ENCODE data around the gene MSANTD1.
A peak's percentile ranks its signal among the peaks of the same experiment; 100 is the strongest.
"Not testable (repeated sequence)": the region's sequence is repeated elsewhere in the genome, so short reads cannot be mapped to it uniquely, and the experiment has no call there.

Gene MSANTD1

GRCh38 chr4:3297066-3297859 lies 48.3 kb downstream of the MSANTD1 start:
- Mint-ChIP-seq H3K4me1 (peaks cover 85% of the 10 kb centered on the region), H3K27ac (peak overlapping the region; percentile 95), H3K9me3 (peaks cover 13% of the 10 kb centered on the region), H3K27me3 (ENCODE audit: low read depth, poor library complexity) (peaks cover 7% of the 10 kb centered on the region), H3K4me3 (peak overlapping the region; percentile 48), H3K36me3 (ENCODE audit: low read depth) (peaks cover 43% of the 10 kb centered on the region)
- no peak for TF ChIP-seq CTCF (IDR thresholded peaks at IDR 0.05)
- DNase-seq, result no peak

DNA sequence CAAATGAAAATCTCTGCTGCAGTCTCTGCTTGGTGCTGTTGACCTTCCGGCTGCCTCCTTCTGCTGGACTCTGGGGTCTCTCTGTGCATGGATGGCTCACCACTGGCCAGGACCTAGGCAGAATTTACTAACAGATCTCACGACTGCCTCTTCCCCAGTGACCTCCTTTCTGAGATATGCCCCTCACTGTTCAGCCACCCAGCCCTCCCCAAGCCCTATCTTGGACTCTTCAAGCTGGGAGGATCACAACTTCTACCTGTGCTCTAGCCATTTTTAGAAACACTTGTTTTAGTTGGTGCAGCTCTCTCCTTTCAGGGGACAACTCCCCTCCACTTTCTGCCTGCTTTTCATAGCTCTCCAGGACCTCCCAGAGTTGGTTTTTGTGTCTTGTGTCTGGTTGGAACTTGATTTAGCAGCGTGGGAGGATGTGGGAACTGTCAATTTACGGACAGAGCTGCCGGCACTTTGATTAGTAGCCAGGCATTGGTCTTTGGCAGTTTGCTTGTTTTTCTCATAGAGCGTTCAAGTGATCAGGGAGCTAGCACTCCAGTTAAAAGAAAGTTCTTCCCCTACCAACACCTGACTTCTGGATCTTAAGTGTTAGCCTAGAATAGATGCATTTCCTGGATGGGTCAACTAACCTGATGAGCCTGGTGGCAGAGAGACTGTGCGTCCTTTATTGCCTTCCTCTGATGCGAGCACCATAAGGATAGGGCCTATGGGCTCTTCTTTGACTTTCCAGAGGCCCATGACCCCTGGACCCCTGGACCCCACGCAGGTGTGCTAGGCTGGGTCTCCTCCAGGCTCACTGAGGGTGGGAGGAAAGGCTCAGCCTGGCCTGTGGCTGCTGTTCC lies 50.4 kb downstream of the MSANTD1 start:
- no peak for DNase-seq
- Mint-ChIP-seq H3K36me3 (ENCODE audit: low read depth) (peaks cover 40% of the 10 kb centered on the region), H3K27me3 (ENCODE audit: low read depth, poor library complexity) (peaks cover 7% of the 10 kb centered on the region), H3K9me3 (peaks cover 13% of the 10 kb centered on the region), H3K27ac (peak overlapping the region; percentile 95), H3K4me1 (peaks cover 95% of the 10 kb centered on the region), H3K4me3 (peak overlapping the region; percentile 55)
- TF ChIP-seq CTCF (IDR thresholded peaks at IDR 0.05), result no peak

GRCh38 chr4:3299976-3300671 lies 51.2 kb downstream of the MSANTD1 start:
- DNase-seq, result no peak
- peaks cover 3% of the 10 kb centered on the region for H3K27me3 Mint-ChIP-seq (ENCODE audit: low read depth, poor library complexity)
- H3K36me3 Mint-ChIP-seq (ENCODE audit: low read depth), result peaks cover 33% of the 10 kb centered on the region
- H3K9me3 Mint-ChIP-seq, result peaks cover 13% of the 10 kb centered on the region
- no peak overlapping the region for H3K4me3 Mint-ChIP-seq
- peaks cover 95% of the 10 kb centered on the region for H3K4me1 Mint-ChIP-seq
- TF ChIP-seq CTCF (IDR thresholded peaks at IDR 0.05), result no peak
- H3K27ac Mint-ChIP-seq, result no peak overlapping the region

DNA sequence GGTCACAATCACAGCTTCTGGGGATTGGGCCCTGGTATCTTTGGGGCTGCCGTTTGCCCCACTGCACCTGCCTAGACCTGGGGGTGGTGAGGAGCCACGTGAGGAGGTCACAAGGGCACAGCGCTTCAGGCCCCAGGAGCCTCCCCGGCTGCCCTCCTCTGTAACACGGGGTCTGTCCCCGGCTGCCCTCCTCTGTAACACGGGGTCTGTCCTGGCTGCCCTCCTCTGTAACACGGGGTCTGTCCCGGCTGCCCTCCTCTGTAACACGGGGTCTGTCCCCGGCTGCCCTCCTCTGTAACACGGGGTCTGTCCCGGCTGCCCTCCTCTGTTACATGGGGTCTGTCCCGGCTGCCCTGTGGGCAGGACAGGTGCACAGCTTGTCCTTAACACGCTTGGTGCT lies 51.9 kb downstream of the MSANTD1 start:
- Mint-ChIP-seq H3K36me3 (ENCODE audit: low read depth) (peaks cover 28% of the 10 kb centered on the region), H3K4me1 (peaks cover 98% of the 10 kb centered on the region), H3K9me3 (peaks cover 13% of the 10 kb centered on the region)
- not testable (repeated sequence) for H3K4me3 Mint-ChIP-seq; DNase-seq; H3K27me3 Mint-ChIP-seq (ENCODE audit: low read depth, poor library complexity); H3K27ac Mint-ChIP-seq

DNA sequence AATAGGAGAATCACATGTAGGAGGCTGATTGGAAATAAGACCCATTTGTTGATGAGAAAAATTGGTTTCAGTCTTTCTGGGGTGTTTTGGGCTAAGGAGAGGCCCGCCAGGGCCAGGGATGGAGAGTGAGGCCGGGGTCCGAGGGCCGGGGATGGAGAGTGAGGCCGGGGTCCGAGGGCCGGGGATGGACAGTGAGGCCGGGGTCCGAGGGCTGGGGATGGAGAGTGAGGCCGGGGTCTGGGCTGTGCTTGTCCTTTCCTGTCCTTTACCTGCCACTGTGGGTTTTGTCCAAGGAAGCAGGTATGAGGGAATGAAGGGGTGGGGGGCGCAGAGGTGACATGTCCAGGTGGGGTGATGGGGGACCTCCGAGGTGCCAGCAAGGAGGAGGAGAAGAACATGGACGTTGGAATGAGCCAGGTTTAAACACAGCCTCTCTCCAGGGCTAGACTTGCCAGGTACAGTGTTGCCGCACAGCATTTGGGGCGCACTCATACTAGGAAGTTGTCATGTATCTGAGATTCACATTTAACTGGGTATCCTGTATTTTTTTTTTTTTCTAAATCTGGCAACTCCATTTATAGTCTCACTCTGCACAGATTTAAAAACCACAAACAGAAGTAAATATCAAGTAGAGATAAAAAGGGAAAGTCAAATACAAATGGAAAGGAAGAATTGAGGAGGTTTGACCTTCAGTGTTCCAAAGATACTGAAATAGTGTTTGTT lies 52.7 kb downstream of the MSANTD1 start:
- peaks cover 9% of the 10 kb centered on the region for H3K9me3 Mint-ChIP-seq
- H3K4me3 Mint-ChIP-seq, result no peak overlapping the region
- H3K27ac Mint-ChIP-seq, result peak overlapping the region; percentile 92
- H3K36me3 Mint-ChIP-seq (ENCODE audit: low read depth), result peaks cover 21% of the 10 kb centered on the region
- H3K27me3 Mint-ChIP-seq (ENCODE audit: low read depth, poor library complexity), result peaks cover 3% of the 10 kb centered on the region
- DNase-seq, result no peak
- peaks cover 98% of the 10 kb centered on the region for H3K4me1 Mint-ChIP-seq
- no peak for TF ChIP-seq CTCF (IDR thresholded peaks at IDR 0.05)
